IPS-20b (cell line): ENCODE results near the gene NCBP1.
"Not testable (repeated sequence)": the region's sequence is repeated elsewhere in the genome, so short reads cannot be mapped to it uniquely, and the experiment has no call there.

ENCODE experiments used
- H3K27ac ChIP-seq: one replicate; pipeline ENCODE4 v1.5.1; 2013; ENCODE audit warnings: low read length
- H3K27me3 ChIP-seq: 2 replicates; pipeline ENCODE4 v1.6.1; 2013; ENCODE audit warnings: mild to moderate bottlenecking, low read length, inconsistent platforms; ENCODE audit not compliant: insufficient read depth
- H3K36me3 ChIP-seq: 2 replicates; pipeline ENCODE4 v1.6.1; 2013; ENCODE audit warnings: low read depth, mild to moderate bottlenecking, inconsistent platforms, low read length, moderate library complexity; ENCODE audit not compliant: insufficient read depth
- H3K4me1 ChIP-seq: 2 replicates; pipeline ENCODE4 v1.6.1; 2013; ENCODE audit warnings: mild to moderate bottlenecking, control low read depth, inconsistent platforms, low read length, moderate library complexity; ENCODE audit not compliant: insufficient read depth
- H3K4me3 ChIP-seq: 2 replicates; pipeline ENCODE4 v1.5.1; 2013; ENCODE audit warnings: mild to moderate bottlenecking, low read length, inconsistent platforms
- H3K9ac ChIP-seq: 2 replicates; pipeline ENCODE4 v1.6.1; 2013; ENCODE audit warnings: low read depth, mild to moderate bottlenecking, inconsistent platforms, low read length, moderate library complexity
- H3K9me3 ChIP-seq: 2 replicates; pipeline ENCODE4 v1.6.1; 2013; ENCODE audit warnings: mild to moderate bottlenecking, low read depth, low read length, inconsistent platforms; ENCODE audit not compliant: insufficient read depth

The NCBP1 gene

GRCh38 chr9:97689401-97690180 lies 56.0 kb downstream of the NCBP1 start:
- H3K9ac ChIP-seq: no peak overlapping the region
- no peaks in the 10 kb centered on the region for H3K27me3 ChIP-seq
- no peak overlapping the region for H3K27ac ChIP-seq
- no peaks in the 10 kb centered on the region for H3K9me3 ChIP-seq
- H3K4me1 ChIP-seq: no peaks in the 10 kb centered on the region
- peaks cover 1% of the 10 kb centered on the region; the same call in 1 of the 2 replicates for H3K36me3 ChIP-seq
- H3K4me3 ChIP-seq: no peak overlapping the region

DNA sequence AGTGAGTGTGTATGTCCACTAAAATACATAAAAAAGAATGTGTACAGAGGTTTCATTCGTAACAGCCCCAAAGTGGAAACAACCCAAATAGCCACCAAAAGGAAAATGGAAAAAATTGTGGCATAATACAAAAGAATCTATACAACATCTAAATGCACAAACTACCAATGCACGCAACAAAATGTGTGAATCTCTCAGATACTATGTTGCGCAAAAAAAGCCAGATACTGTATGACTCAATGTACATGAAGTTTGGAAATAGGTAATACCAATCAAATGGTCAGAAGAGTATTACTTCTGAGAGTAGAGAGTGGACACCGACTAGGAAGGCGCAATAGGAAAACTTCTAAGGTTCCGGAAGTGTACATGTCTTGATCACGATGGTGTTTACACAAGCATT lies 61.1 kb downstream of the NCBP1 start:
- Histone ChIP-seq H3K27ac (no peak overlapping the region), H3K4me3 (no peak overlapping the region), H3K36me3 (no peaks in the 10 kb centered on the region), H3K27me3 (peaks cover 36% of the 10 kb centered on the region), H3K9ac (no peak overlapping the region), H3K4me1 (0 out of 2 replicates have a peak, but pooled peaks cover 4% of the 10 kb centered on the region), H3K9me3 (no peaks in the 10 kb centered on the region)

DNA sequence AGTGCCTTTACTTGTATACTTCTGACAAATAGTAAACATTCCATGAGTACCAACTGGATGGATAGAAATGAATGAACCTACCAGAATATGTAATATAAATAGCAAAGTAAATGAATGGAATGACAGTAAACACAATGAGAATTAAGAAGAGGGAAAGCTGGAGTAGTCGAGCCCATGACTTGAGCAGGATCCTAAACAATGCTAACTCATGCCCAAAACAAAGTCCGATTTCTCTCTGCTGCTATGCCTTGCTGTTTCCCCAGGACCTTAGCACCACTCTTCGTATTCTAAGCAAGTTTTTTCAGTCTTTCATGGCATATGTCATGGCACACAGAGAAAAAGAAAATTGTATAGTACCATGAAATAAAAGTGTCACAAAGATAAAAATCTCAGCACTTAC lies 61.8 kb downstream of the NCBP1 start:
- Histone ChIP-seq H3K4me1 (0 out of 2 replicates have a peak, but pooled peaks cover 4% of the 10 kb centered on the region), H3K27me3 (peaks cover 36% of the 10 kb centered on the region), H3K36me3 (no peaks in the 10 kb centered on the region), H3K4me3 (no peak overlapping the region), H3K9me3 (no peaks in the 10 kb centered on the region), H3K9ac (no peak overlapping the region), H3K27ac (no peak overlapping the region)

GRCh38 chr9:97695995-97696802 lies 62.6 kb downstream of the NCBP1 start:
- H3K27ac ChIP-seq: no peak overlapping the region
- H3K9me3 ChIP-seq: no peaks in the 10 kb centered on the region
- no peaks in the 10 kb centered on the region for H3K36me3 ChIP-seq
- H3K27me3 ChIP-seq: peaks cover 36% of the 10 kb centered on the region
- peak overlapping the region; percentile 72; the same call in 1 of the 2 replicates for H3K9ac ChIP-seq
- H3K4me3 ChIP-seq: peak overlapping the region; percentile 71
- 0 out of 2 replicates have a peak, but pooled peaks cover 4% of the 10 kb centered on the region for H3K4me1 ChIP-seq

DNA sequence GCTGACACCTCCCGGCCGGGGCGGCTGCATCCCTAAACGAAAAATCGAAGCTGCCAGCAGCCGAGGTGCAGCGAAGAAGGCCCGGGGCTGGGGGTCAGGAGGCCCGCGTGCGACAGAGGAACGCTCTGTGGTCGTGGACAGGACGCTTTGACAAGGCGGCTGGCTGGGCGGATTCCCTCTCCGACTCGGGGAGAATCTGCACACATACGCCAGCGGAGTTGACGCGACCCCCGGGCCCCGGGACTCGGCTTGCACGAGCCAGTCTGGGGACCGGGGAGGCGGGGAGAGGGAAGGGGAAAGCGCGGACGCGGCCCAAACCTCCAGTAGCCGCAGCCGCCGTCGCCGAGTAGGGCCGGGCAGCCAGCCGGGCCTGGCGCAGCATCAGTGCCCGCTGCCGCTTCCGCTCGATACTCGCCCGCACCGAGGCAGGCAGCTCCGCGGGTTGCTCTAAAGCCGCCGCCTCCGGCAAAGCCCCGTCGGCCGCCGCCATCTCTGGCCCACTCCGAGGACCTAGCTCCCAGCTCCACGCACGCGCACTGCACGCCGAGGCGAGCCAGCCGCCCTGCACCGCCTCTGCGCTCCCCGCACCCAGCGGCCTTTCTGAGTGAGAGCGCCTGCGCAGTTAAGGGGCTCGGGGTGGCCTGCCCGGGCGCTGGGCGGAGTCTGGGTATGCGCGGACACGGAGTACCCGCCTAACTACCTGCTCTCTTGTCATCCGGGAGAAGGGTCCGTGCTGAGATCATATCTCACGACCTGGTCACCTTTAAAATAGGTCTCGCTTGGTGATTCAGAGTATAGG lies 63.4 kb downstream of the NCBP1 start, which contains the start of gene XPA:
TSS of gene XPA (minus strand) at position 538 of the 799 bp plus-strand sequence. CDS start at position 490, 48 bp downstream.
- Histone ChIP-seq H3K9me3 (no peaks in the 10 kb centered on the region), H3K27me3 (peaks cover 36% of the 10 kb centered on the region), H3K36me3 (no peaks in the 10 kb centered on the region), H3K9ac (peak within 1 kb of the TSS; percentile 72; the same call in 1 of the 2 replicates), H3K27ac (no peak within 1 kb of the TSS), H3K4me3 (peak within 1 kb of the TSS; percentile 71), H3K4me1 (0 out of 2 replicates have a peak, but pooled peaks cover 4% of the 10 kb centered on the region)

GRCh38 chr9:97697837-97698236 lies 64.2 kb downstream of the NCBP1 start:
- Histone ChIP-seq H3K36me3 (no peaks in the 10 kb centered on the region), H3K27ac (no peak overlapping the region), H3K27me3 (peaks cover 36% of the 10 kb centered on the region), H3K4me3 (peak overlapping the region; percentile 71), H3K4me1 (0 out of 2 replicates have a peak, but pooled peaks cover 4% of the 10 kb centered on the region), H3K9me3 (no peaks in the 10 kb centered on the region), H3K9ac (peak overlapping the region; percentile 72; the same call in 1 of the 2 replicates)

DNA sequence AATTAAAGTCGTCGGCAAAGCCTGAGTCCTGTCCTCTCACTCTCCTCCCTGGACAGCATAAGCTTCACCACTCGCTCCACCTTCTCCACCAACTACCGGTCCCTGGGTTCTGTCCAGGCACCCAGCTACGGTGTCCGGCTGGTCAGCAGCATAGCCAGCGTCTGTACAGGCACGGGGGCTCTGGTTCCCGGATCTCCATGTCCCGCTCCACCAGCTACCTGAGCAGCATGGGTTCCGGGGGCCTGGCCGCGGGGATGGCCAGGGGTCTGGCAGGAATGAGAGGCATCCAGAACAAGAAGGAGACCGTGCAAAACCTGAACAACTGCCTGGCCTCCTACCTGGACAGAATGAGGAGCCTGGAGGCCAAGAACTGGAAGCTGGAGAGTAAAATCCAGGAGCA lies 65.2 kb downstream of the NCBP1 start:
- Histone ChIP-seq H3K9ac (no peak overlapping the region), H3K27me3 (peaks cover 36% of the 10 kb centered on the region), H3K9me3 (no peaks in the 10 kb centered on the region), H3K36me3 (no peaks in the 10 kb centered on the region), H3K4me3 (no peak overlapping the region), H3K27ac (no peak overlapping the region), H3K4me1 (peaks cover 8% of the 10 kb centered on the region; the same call in 1 of the 2 replicates)

- not testable (repeated sequence) for H3K4me1 ChIP-seq, H3K36me3 ChIP-seq, H3K27ac ChIP-seq, H3K9ac ChIP-seq, H3K4me3 ChIP-seq, H3K9me3 ChIP-seq
- H3K27me3 ChIP-seq: peaks cover 36% of the 10 kb centered on the region
Observed at GRCh38 chr9:97699281-97699680, 65.7 kb downstream of the NCBP1 start.

DNA sequence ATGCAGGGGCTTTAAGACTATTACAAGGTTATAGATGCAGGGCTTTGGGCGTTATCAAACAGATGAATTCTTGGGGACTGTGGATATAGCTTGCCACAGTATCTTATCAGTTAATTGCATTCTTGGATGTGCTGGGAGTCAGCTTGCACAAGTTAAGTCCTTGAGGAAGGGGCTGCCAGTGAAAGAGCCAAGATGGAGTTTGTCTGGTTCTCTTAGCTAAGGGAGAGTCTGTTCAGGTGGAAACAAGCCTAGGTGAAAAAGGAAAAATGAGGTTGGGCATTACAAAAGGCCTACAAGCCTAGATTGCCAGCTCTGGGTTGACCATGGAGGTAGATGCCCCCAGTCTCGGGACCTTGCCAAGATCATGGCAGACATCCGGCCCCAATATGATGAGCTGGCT lies 66.2 kb downstream of the NCBP1 start:
- H3K27me3 ChIP-seq: peaks cover 36% of the 10 kb centered on the region
- not testable (repeated sequence) for H3K27ac ChIP-seq, H3K36me3 ChIP-seq, H3K4me3 ChIP-seq, H3K9me3 ChIP-seq, H3K4me1 ChIP-seq, H3K9ac ChIP-seq

GRCh38 chr9:97703437-97704344 lies 70.1 kb downstream of the NCBP1 start:
- H3K36me3 ChIP-seq: no peaks in the 10 kb centered on the region
- peaks cover 4% of the 10 kb centered on the region; the same call in 1 of the 2 replicates for H3K4me1 ChIP-seq
- H3K4me3 ChIP-seq: no peak overlapping the region
- H3K27ac ChIP-seq: no peak overlapping the region
- peaks cover 5% of the 10 kb centered on the region; the same call in 1 of the 2 replicates for H3K27me3 ChIP-seq
- no peak overlapping the region for H3K9ac ChIP-seq
- H3K9me3 ChIP-seq: no peaks in the 10 kb centered on the region
